HCT116 (cell line): ENCODE data around the gene SORCS2. TPM values are rescaled to one million over a fixed set of nuclear protein-coding genes. Genes with fewer than 3 reads are reported as not detected.

Experiments used
- ATAC-seq: fragments of 200-7000 bp; cut with Tn5 transposase; 2 replicates; pipeline ENCODE4 v1.9.1; 2020; ENCODE audit warnings: mild to moderate bottlenecking, moderate library complexity
- BruUV-seq: library from RNA; stranded (reverse); fragments of 400-500 nt; replicated peaks from 2 replicates; lab custom pipeline; 2021; lab: Mats Ljungman, UMichigan
- CTCF ChIA-PET: fragments of 300-600 bp; sonication (Branson Sonifier 250); formaldehyde crosslinking; loops from one replicate; lab custom pipeline; 2021; ENCODE audit warnings: antibody characterized with exemption; lab: Charles Lee
- POLR2A ChIA-PET: fragments of 300-600, 350-600 bp; sonication (Branson Sonifier 250); formaldehyde crosslinking; loops from one replicate; lab custom pipeline; 2021; ENCODE audit warnings: antibody characterized with exemption; lab: Charles Lee
- RAD21 ChIA-PET, 2 experiments: fragments of 300-600 bp; sonication (Branson Sonifier 250); formaldehyde crosslinking; loops; one replicate each; lab custom pipeline; 2023; ENCODE audit warnings: low total read pairs in 2 of 2; ENCODE audit not compliant: uncharacterized antibody in 2 of 2, unreplicated experiment in 2 of 2, low non-redundant PET in 1 of 2; lab: Charles Lee
- DNase-seq: peaks from one replicate; pipeline ENCODE4 v3.0.0-alpha.2; 2010; ENCODE audit warnings: low read depth, low spot score
- H2AFZ ChIP-seq: fragments of 200-600 bp; shearing (Covaris generic), sonication (generic); 2 replicates; pipeline ENCODE4 v1.6.1; 2017; ENCODE audit warnings: low read depth, mixed run types, mixed read lengths, antibody characterized with exemption, low read length; ENCODE audit not compliant: poor library complexity, severe bottlenecking
- H3K27ac ChIP-seq: 2 replicates; pipeline ENCODE4 v1.5.1; 2012; ENCODE audit warnings: low read depth, low read length
- H3K27me3 ChIP-seq: fragments of 200-600 bp; sonication (generic); 2 replicates; pipeline ENCODE4 v1.6.1; 2016; ENCODE audit warnings: mixed run types, low read length, mixed read lengths; ENCODE audit not compliant: insufficient read depth
- H3K36me3 ChIP-seq, 2 experiments: fragments of 200-500 bp in 1 of 2; fragments of 200-600 bp in 1 of 2; sonication (Bioruptor generic) in 1 of 2; sonication (generic) in 1 of 2; 2 replicates each; pipeline versions ENCODE4 v1.5.1 to v1.6.1; 2014 to 2016; ENCODE audit warnings: low read length in 2 of 2, inconsistent platforms in 1 of 2, mixed read lengths in 1 of 2, mixed run types in 1 of 2; ENCODE audit not compliant: insufficient read depth in 2 of 2, control insufficient read depth in 1 of 2
- H3K4me1 ChIP-seq, 2 experiments: fragments of 200-600 bp in 1 of 2; sonication (generic) in 1 of 2; 2 replicates each; pipeline versions ENCODE4 v1.5.1 to v1.6.1; 2012 to 2017; ENCODE audit warnings: low read length in 2 of 2, inconsistent platforms in 1 of 2, mild to moderate bottlenecking in 1 of 2, mixed read lengths in 1 of 2, mixed run types in 1 of 2, moderate library complexity in 1 of 2; ENCODE audit not compliant: insufficient read depth in 2 of 2, control insufficient read depth in 1 of 2
- H3K4me2 ChIP-seq: fragments of 200-600 bp; sonication (generic); 2 replicates; pipeline ENCODE4 v1.6.1; 2017; ENCODE audit warnings: mixed run types, low read length, mixed read lengths
- H3K4me3 ChIP-seq, 2 experiments: fragments of 200-600 bp in 1 of 2; sonication (generic) in 1 of 2; replicated peaks in 1 of 2; 2 replicates each; pipeline ENCODE4 v1.5.1; 2011 to 2016; ENCODE audit warnings: low read length in 2 of 2, control low read depth in 1 of 2, low read depth in 1 of 2, mild to moderate bottlenecking in 1 of 2, mixed read lengths in 1 of 2, mixed run types in 1 of 2
- H3K79me2 ChIP-seq: fragments of 200-600 bp; sonication (generic); 2 replicates; pipeline ENCODE4 v1.6.1; 2017; ENCODE audit warnings: mild to moderate bottlenecking, mixed run types, low read length, moderate library complexity, mixed read lengths; ENCODE audit not compliant: insufficient read depth
- H3K9ac ChIP-seq: fragments of 200-600 bp; sonication (generic); 2 replicates; pipeline ENCODE4 v1.6.1; 2016; ENCODE audit warnings: low read length, mixed read lengths
- H3K9me2 ChIP-seq: fragments of 200-600 bp; sonication (generic), shearing (Covaris generic); 2 replicates; pipeline ENCODE4 v1.6.1; 2017; ENCODE audit warnings: mixed run types, mild to moderate bottlenecking, moderate library complexity; ENCODE audit not compliant: insufficient read depth
- H3K9me3 ChIP-seq, 2 experiments: fragments of 200-500 bp in 1 of 2; fragments of 200-600 bp in 1 of 2; sonication (Bioruptor generic) in 1 of 2; sonication (generic) in 1 of 2; 2 replicates each; pipeline ENCODE4 v1.6.1; 2014 to 2017; ENCODE audit warnings: low read length in 2 of 2, mixed read lengths in 2 of 2, inconsistent platforms in 1 of 2, low read depth in 1 of 2, mild to moderate bottlenecking in 1 of 2, mixed run types in 1 of 2, moderate library complexity in 1 of 2; ENCODE audit not compliant: control insufficient read depth in 1 of 2, insufficient read depth in 1 of 2
- H4K20me1 ChIP-seq: fragments of 200-600 bp; sonication (generic), shearing (Covaris generic); 2 replicates; pipeline ENCODE4 v1.6.1; 2017; ENCODE audit warnings: mixed run types, mild to moderate bottlenecking, moderate library complexity; ENCODE audit not compliant: insufficient read depth
- CBX3 ChIP-seq: IDR thresholded peaks from 2 replicates; pipeline ENCODE4 v1.6.1; 2012; ENCODE audit warnings: low read depth
- CEBPB ChIP-seq: IDR thresholded peaks from 2 replicates; pipeline ENCODE4 v1.6.1; 2012; ENCODE audit warnings: low read depth
- EGR1 ChIP-seq: IDR thresholded peaks from 2 replicates; pipeline ENCODE4 v1.6.1; 2012; ENCODE audit warnings: low read depth
- ELF1 ChIP-seq: IDR thresholded peaks from 2 replicates; pipeline ENCODE4 v1.6.1; 2012; ENCODE audit warnings: low read depth, borderline replicate concordance
- EZH2 ChIP-seq: fragments of 200-600 bp; sonication (generic); IDR thresholded peaks from 2 replicates; pipeline ENCODE4 v1.6.1; 2017; ENCODE audit warnings: antibody characterized with exemption, mixed run types
- JUND ChIP-seq: IDR thresholded peaks from 2 replicates; pipeline ENCODE4 v1.6.1; 2012
- POLR2A ChIP-seq: IDR thresholded peaks from 2 replicates; pipeline ENCODE4 v1.7.0; 2011; ENCODE audit warnings: borderline replicate concordance; ENCODE audit not compliant: insufficient read depth, insufficient read length; ENCODE audit errors: extremely low read depth
- POLR2AphosphoS5 ChIP-seq: IDR thresholded peaks from 2 replicates; pipeline ENCODE4 v1.6.1; 2011; ENCODE audit warnings: mild to moderate bottlenecking, low read depth, low read length, moderate library complexity
- RAD21 ChIP-seq: IDR thresholded peaks from 2 replicates; pipeline ENCODE4 v1.6.1; 2012; ENCODE audit warnings: low read depth, mild to moderate bottlenecking
- SIN3A ChIP-seq: IDR thresholded peaks from 2 replicates; pipeline ENCODE4 v1.6.1; 2012; ENCODE audit warnings: low read depth
- SP1 ChIP-seq: IDR thresholded peaks from 2 replicates; pipeline ENCODE4 v1.6.1; 2012; ENCODE audit warnings: low read depth
- SRF ChIP-seq: IDR thresholded peaks from 2 replicates; pipeline ENCODE4 v1.6.1; 2012; ENCODE audit warnings: low read depth
- TCF7L2 ChIP-seq: IDR thresholded peaks from 2 replicates; pipeline ENCODE4 v1.7.0; 2011; ENCODE audit warnings: borderline replicate concordance, inconsistent platforms; ENCODE audit not compliant: insufficient read depth, insufficient read length; ENCODE audit errors: extremely low read depth
- ZNF274 ChIP-seq: fragments of 200-500 bp; sonication (Bioruptor generic); IDR thresholded peaks from 2 replicates; pipeline ENCODE4 v1.6.1; 2014; ENCODE audit warnings: mild to moderate bottlenecking, low read depth, low read length, inconsistent platforms
- intact Hi-C: fragments of 100-400 bp; cut with micrococcal nuclease; formaldehyde crosslinking; loops from 2 replicates; pipeline ENCODE4 v1.10.0; 2022
- total RNA-seq: library from RNA; stranded (reverse); gene quantifications from one replicate; pipeline ENCODE4 v1.2.1, GENCODE V29; 2021; ENCODE audit not compliant: unreplicated experiment
- TF ChIP-seq, protein P1 (sequence below), 3 experiments: fragments of 200-600 bp in 1 of 3; sonication (generic) in 1 of 3; IDR thresholded peaks in 2 of 3; conservative IDR thresholded peaks in 1 of 3; 2 replicates each; pipeline ENCODE4 v1.5.1; 2012 to 2017; ENCODE audit warnings: low read depth in 2 of 3, low read length in 2 of 3, antibody characterized with exemption in 1 of 3, borderline replicate concordance in 1 of 3, control low read depth in 1 of 3, mild to moderate bottlenecking in 1 of 3, mixed read lengths in 1 of 3, mixed run types in 1 of 3, moderate library complexity in 1 of 3; ENCODE audit not compliant: insufficient read depth in 1 of 3
- TF ChIP-seq, protein P2 (sequence below): IDR thresholded peaks from 2 replicates; pipeline ENCODE4 v1.6.1; 2011; ENCODE audit warnings: mild to moderate bottlenecking, low read length, moderate library complexity; ENCODE audit not compliant: insufficient replicate concordance; ENCODE audit errors: extremely low read depth
- TF ChIP-seq, protein P3 (sequence below): IDR thresholded peaks from 2 replicates; pipeline ENCODE4 v1.6.1; 2012
- TF ChIP-seq, protein P4 (sequence below): IDR thresholded peaks from 2 replicates; pipeline ENCODE4 v1.6.1; 2012
- TF ChIP-seq, protein P5 (sequence below): IDR thresholded peaks from 2 replicates; pipeline ENCODE4 v1.6.1; 2012; ENCODE audit warnings: low read depth

The SORCS2 gene
- total RNA-seq, 1 experiment from 2014 or later: 0.37 TPM

DNA sequence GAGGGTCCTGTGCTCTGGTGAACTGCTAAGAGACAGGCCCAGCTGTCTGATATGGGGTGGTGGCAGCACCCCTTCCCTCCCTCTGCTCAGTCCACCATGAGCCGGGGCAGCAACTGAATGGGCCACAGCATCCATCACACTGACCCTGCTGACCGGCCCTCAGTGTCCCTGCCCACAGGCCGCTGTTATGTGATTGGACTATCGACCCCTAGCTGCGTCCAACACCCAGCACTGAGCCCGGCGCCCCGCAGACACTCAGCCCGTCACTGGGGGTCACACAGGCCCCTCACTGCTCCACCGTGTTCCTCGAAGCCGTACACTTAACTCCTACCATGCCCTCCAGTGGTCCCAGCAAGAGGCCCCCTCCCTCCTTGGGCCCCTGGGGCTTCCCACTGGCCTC is 331.2 kb downstream of the SORCS2 start:
- intact Hi-C loops: no loop called here

More for the DNA sequence above, 331.2 kb downstream of the SORCS2 start:
- H3K79me2 ChIP-seq: no peaks in the 10 kb centered on the region
- peaks cover 28% of the 10 kb centered on the region for H3K27me3 ChIP-seq
- no peak overlapping the region for H3K4me2 ChIP-seq
- no peak for DNase-seq
- H3K4me3 ChIP-seq: no peak overlapping the region
- H4K20me1 ChIP-seq: no peaks in the 10 kb centered on the region
- no peak overlapping the region for H3K9ac ChIP-seq
- H2AFZ ChIP-seq: no peak overlapping the region
- no peaks in the 10 kb centered on the region for H3K36me3 ChIP-seq
- H3K9me2 ChIP-seq: no peaks in the 10 kb centered on the region
- no peaks in the 10 kb centered on the region for H3K4me1 ChIP-seq
- RAD21 ChIA-PET: no interaction called here
- H3K9me3 ChIP-seq: no peaks in the 10 kb centered on the region
- POLR2A ChIA-PET: no interaction called here
- CTCF ChIA-PET: no interaction called here
- ATAC-seq: no peak
- no peak overlapping the region for H3K27ac ChIP-seq
- TF ChIP-seq, protein P1, sequence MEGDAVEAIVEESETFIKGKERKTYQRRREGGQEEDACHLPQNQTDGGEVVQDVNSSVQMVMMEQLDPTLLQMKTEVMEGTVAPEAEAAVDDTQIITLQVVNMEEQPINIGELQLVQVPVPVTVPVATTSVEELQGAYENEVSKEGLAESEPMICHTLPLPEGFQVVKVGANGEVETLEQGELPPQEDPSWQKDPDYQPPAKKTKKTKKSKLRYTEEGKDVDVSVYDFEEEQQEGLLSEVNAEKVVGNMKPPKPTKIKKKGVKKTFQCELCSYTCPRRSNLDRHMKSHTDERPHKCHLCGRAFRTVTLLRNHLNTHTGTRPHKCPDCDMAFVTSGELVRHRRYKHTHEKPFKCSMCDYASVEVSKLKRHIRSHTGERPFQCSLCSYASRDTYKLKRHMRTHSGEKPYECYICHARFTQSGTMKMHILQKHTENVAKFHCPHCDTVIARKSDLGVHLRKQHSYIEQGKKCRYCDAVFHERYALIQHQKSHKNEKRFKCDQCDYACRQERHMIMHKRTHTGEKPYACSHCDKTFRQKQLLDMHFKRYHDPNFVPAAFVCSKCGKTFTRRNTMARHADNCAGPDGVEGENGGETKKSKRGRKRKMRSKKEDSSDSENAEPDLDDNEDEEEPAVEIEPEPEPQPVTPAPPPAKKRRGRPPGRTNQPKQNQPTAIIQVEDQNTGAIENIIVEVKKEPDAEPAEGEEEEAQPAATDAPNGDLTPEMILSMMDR (IDR thresholded peaks at IDR 0.05 in 2 of 3, conservative IDR thresholded peaks at IDR 0.05 in 1 of 3; ENCODE audit: borderline replicate concordance in 1 of 3, insufficient read depth in 1 of 3, low read depth in 2 of 3, low read length in 2 of 3): no peak
- TF ChIP-seq EGR1: no peak
- TF ChIP-seq JUND: no peak
- no peak for TF ChIP-seq ELF1
- no peak for TF ChIP-seq POLR2A
- TF ChIP-seq CBX3: no peak
- TF ChIP-seq, protein P2, sequence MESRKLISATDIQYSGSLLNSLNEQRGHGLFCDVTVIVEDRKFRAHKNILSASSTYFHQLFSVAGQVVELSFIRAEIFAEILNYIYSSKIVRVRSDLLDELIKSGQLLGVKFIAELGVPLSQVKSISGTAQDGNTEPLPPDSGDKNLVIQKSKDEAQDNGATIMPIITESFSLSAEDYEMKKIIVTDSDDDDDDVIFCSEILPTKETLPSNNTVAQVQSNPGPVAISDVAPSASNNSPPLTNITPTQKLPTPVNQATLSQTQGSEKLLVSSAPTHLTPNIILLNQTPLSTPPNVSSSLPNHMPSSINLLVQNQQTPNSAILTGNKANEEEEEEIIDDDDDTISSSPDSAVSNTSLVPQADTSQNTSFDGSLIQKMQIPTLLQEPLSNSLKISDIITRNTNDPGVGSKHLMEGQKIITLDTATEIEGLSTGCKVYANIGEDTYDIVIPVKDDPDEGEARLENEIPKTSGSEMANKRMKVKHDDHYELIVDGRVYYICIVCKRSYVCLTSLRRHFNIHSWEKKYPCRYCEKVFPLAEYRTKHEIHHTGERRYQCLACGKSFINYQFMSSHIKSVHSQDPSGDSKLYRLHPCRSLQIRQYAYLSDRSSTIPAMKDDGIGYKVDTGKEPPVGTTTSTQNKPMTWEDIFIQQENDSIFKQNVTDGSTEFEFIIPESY: no peak
- no peak for TF ChIP-seq POLR2AphosphoS5
- TF ChIP-seq, protein P3, sequence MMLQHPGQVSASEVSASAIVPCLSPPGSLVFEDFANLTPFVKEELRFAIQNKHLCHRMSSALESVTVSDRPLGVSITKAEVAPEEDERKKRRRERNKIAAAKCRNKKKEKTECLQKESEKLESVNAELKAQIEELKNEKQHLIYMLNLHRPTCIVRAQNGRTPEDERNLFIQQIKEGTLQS: no peak
- TF ChIP-seq, protein P4, sequence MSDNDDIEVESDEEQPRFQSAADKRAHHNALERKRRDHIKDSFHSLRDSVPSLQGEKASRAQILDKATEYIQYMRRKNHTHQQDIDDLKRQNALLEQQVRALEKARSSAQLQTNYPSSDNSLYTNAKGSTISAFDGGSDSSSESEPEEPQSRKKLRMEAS: no peak
- TF ChIP-seq SRF: no peak
- TF ChIP-seq SP1: no peak
- TF ChIP-seq, protein P5, sequence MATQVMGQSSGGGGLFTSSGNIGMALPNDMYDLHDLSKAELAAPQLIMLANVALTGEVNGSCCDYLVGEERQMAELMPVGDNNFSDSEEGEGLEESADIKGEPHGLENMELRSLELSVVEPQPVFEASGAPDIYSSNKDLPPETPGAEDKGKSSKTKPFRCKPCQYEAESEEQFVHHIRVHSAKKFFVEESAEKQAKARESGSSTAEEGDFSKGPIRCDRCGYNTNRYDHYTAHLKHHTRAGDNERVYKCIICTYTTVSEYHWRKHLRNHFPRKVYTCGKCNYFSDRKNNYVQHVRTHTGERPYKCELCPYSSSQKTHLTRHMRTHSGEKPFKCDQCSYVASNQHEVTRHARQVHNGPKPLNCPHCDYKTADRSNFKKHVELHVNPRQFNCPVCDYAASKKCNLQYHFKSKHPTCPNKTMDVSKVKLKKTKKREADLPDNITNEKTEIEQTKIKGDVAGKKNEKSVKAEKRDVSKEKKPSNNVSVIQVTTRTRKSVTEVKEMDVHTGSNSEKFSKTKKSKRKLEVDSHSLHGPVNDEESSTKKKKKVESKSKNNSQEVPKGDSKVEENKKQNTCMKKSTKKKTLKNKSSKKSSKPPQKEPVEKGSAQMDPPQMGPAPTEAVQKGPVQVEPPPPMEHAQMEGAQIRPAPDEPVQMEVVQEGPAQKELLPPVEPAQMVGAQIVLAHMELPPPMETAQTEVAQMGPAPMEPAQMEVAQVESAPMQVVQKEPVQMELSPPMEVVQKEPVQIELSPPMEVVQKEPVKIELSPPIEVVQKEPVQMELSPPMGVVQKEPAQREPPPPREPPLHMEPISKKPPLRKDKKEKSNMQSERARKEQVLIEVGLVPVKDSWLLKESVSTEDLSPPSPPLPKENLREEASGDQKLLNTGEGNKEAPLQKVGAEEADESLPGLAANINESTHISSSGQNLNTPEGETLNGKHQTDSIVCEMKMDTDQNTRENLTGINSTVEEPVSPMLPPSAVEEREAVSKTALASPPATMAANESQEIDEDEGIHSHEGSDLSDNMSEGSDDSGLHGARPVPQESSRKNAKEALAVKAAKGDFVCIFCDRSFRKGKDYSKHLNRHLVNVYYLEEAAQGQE: no peak
- TF ChIP-seq RAD21: no peak
- TF ChIP-seq EZH2: no peak
- TF ChIP-seq ZNF274: no peak
- TF ChIP-seq CEBPB: no peak
- TF ChIP-seq TCF7L2: no peak
- TF ChIP-seq SIN3A: no peak
- BruUV-seq: no TSS peak
